Measurements from ENCODE around the gene DOCK9. TPM values are rescaled to one million over a fixed set of nuclear protein-coding genes. Genes with fewer than 3 reads are reported as not detected.

The DOCK9 gene
- total and polyA plus RNA-seq, 9 of the 15 experiments (the other 6 are each of a cell fraction or from before 2014, with no cell fraction given), result 3.5 to 25.3 (median 16.7) TPM

DNA sequence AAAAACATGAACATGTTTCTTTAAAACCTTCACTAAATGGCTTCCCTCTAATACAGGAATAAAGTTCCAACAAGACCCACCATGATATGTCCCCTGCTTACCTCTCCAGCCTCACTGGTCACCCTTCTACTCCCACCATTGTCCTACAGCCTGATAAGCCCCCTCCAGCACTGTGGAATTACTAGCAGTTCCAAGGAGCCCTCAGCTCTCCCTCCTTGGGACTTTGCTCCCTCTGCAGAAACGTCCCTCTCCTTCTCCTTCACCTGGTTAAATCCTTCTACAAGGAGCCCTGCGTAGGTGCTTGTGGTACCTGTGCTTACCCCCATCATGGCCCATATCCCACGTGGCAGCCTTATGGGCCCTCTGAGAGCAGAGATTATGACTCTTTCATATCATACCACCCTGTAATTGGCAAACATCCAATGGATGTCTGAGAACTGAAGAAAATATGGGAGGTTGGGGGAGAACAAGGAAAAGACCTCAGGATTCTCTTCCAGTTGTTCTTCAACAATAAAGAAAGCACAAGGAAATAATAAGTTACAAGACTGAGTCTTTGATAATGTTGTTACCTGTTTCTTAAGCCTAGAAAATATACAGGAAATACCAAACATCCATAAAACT lies 26.1 kb upstream of the DOCK9 start (continued):
- TF ChIP-seq, protein P1, sequence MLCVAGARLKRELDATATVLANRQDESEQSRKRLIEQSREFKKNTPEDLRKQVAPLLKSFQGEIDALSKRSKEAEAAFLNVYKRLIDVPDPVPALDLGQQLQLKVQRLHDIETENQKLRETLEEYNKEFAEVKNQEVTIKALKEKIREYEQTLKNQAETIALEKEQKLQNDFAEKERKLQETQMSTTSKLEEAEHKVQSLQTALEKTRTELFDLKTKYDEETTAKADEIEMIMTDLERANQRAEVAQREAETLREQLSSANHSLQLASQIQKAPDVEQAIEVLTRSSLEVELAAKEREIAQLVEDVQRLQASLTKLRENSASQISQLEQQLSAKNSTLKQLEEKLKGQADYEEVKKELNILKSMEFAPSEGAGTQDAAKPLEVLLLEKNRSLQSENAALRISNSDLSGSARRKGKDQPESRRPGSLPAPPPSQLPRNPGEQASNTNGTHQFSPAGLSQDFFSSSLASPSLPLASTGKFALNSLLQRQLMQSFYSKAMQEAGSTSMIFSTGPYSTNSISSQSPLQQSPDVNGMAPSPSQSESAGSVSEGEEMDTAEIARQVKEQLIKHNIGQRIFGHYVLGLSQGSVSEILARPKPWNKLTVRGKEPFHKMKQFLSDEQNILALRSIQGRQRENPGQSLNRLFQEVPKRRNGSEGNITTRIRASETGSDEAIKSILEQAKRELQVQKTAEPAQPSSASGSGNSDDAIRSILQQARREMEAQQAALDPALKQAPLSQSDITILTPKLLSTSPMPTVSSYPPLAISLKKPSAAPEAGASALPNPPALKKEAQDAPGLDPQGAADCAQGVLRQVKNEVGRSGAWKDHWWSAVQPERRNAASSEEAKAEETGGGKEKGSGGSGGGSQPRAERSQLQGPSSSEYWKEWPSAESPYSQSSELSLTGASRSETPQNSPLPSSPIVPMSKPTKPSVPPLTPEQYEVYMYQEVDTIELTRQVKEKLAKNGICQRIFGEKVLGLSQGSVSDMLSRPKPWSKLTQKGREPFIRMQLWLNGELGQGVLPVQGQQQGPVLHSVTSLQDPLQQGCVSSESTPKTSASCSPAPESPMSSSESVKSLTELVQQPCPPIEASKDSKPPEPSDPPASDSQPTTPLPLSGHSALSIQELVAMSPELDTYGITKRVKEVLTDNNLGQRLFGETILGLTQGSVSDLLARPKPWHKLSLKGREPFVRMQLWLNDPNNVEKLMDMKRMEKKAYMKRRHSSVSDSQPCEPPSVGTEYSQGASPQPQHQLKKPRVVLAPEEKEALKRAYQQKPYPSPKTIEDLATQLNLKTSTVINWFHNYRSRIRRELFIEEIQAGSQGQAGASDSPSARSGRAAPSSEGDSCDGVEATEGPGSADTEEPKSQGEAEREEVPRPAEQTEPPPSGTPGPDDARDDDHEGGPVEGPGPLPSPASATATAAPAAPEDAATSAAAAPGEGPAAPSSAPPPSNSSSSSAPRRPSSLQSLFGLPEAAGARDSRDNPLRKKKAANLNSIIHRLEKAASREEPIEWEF (CRISPR knock-in tag; IDR thresholded peaks at IDR 0.05), result no peak

DNA sequence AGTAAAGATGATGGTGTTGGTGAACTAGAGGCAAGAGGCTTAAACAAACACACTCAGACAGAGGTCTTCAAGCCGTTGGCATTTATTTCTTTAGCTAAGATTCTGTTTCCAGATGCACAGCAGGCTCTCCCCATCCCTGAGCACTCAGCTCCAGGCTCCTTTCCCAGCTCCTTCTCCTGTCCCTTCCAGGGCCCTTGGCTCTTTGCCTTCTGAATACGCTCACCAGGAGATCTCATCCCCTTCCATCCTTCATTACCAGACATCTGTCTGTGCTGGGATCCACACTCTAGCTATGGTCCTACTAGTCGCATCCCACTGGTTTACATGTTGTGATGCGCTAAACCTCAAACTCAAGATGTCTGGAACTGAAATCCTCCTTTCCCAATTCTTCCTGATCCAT lies 25.3 kb upstream of the DOCK9 start:
- Histone ChIP-seq H3K4me1 (replicated peaks in 1 of 2; ENCODE audit: control insufficient read depth in 2 of 2, insufficient read depth in 2 of 2, low read length in 2 of 2) (peaks cover 0 to 20% of the 10 kb centered on the region in 2 experiments; a peak in 4 of 5 replicates), H3K79me2 (ENCODE audit: control insufficient read depth, insufficient read depth, low read length) (no peaks in the 10 kb centered on the region; the same call in 2 of the 3 replicates), H3K9ac (ENCODE audit: insufficient read depth in 1 of 2, low read depth in 2 of 2, low read length in 2 of 2) (no peak overlapping the region), H4K20me1 (replicated peaks; ENCODE audit: control insufficient read depth, insufficient read depth, low read length) (no peaks in the 10 kb centered on the region), H3K9me1 (ENCODE audit: control insufficient read depth, insufficient read depth, low read length) (peaks cover 4% of the 10 kb centered on the region), H2AFZ (ENCODE audit: low read depth, low read length) (no peak overlapping the region), H3K36me3 (ENCODE audit: control insufficient read depth, insufficient read depth, low read length) (no peaks in the 10 kb centered on the region), H3K4me2 (ENCODE audit: insufficient read depth, low read length) (no peak overlapping the region), H3K4me3 (no peak overlapping the region), H3K27me3 (ENCODE audit: control insufficient read depth in 2 of 2, insufficient read depth in 2 of 2, low read length in 2 of 2) (no peaks in the 10 kb centered on the region), H3K9me3 (replicated peaks; ENCODE audit: control insufficient read depth, insufficient read depth, low read depth, low read length) (no peaks in the 10 kb centered on the region), H3K27ac (ENCODE audit: extremely low read depth, low read depth, low read length) (no peak overlapping the region)
- intact Hi-C loops (cut with micrococcal nuclease), result no loop called here
- 61% methylated on average over 4 of the region's 4 CpGs for WGBS (ENCODE audit: insufficient coverage, low coverage, missing lambda C conversion rate)
- FAIRE-seq (no peak), ATAC-seq (no peak), DNase-seq (ENCODE audit: extremely low read depth in 1 of 4, low spot score in 3 of 4) (no peak)
- CTCF ChIA-PET (ENCODE audit: low intra/inter-chr PET ratio), result no interaction called here
- TF ChIP-seq RAD21 (CRISPR knock-in tag; conservative IDR thresholded peaks at IDR 0.05 in 1 of 2, IDR thresholded peaks at IDR 0.05 in 1 of 2) (no peak), GATA2 (CRISPR knock-in tag; IDR thresholded peaks at IDR 0.05) (no peak), SLC30A9 (CRISPR knock-in tag; IDR thresholded peaks at IDR 0.05) (no peak), COPS2 (conservative IDR thresholded peaks at IDR 0.05) (no peak), U2AF1 (optimal IDR thresholded peaks at IDR 0.05; ENCODE audit: low read depth, low read length) (no peak), LEF1 (IDR thresholded peaks at IDR 0.05) (no peak), NUFIP1 (IDR thresholded peaks at IDR 0.05; ENCODE audit: partially characterized antibody) (no peak)
- TF ChIP-seq, protein P2, sequence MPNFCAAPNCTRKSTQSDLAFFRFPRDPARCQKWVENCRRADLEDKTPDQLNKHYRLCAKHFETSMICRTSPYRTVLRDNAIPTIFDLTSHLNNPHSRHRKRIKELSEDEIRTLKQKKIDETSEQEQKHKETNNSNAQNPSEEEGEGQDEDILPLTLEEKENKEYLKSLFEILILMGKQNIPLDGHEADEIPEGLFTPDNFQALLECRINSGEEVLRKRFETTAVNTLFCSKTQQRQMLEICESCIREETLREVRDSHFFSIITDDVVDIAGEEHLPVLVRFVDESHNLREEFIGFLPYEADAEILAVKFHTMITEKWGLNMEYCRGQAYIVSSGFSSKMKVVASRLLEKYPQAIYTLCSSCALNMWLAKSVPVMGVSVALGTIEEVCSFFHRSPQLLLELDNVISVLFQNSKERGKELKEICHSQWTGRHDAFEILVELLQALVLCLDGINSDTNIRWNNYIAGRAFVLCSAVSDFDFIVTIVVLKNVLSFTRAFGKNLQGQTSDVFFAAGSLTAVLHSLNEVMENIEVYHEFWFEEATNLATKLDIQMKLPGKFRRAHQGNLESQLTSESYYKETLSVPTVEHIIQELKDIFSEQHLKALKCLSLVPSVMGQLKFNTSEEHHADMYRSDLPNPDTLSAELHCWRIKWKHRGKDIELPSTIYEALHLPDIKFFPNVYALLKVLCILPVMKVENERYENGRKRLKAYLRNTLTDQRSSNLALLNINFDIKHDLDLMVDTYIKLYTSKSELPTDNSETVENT (CRISPR knock-in tag; IDR thresholded peaks at IDR 0.05), result no peak
- TF ChIP-seq, protein P3, sequence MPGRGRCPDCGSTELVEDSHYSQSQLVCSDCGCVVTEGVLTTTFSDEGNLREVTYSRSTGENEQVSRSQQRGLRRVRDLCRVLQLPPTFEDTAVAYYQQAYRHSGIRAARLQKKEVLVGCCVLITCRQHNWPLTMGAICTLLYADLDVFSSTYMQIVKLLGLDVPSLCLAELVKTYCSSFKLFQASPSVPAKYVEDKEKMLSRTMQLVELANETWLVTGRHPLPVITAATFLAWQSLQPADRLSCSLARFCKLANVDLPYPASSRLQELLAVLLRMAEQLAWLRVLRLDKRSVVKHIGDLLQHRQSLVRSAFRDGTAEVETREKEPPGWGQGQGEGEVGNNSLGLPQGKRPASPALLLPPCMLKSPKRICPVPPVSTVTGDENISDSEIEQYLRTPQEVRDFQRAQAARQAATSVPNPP (IDR thresholded peaks at IDR 0.05; ENCODE audit: borderline replicate concordance, insufficient read depth, insufficient read length), result no peak
- BruUV-seq (replicated peaks), result no TSS peak
- POLR2A ChIA-PET, result interaction anchor here (1.4 kb wide), 1 partner anchor 13 kb away, joined by 4 read pairs; no protein-coding TSS in a partner anchor
- in situ Hi-C loops (cut with MboI), result no loop called here

All from K562 (cell line).